ENCODE measurements around the gene PASK.

PASK gene

DNA sequence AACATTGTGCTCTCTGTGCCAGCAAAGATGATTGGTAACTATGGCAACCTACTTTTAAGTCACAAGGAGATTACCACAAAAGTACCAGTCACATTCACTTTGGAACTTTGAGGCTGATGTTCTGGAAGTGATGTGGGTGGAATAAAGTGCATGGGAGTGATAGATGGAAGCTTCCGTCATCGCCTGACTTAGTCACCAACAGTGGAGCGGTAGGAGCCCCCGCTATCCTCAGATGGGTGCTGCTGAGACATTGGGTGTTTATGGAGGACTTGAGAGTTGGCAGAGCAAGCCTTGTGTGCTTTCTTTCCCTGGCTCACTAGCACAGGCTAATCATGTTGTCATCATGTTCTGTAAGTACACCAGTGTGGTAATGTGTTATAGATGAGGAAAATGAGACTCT, 5.6 kb upstream of the PASK start:
- Histone ChIP-seq H3K4me3 (ENCODE audit: low read depth, low read length) (no peak overlapping the region), H3K27ac (no peak overlapping the region), H3K36me3 (replicated peaks) (peaks cover 6% of the 10 kb centered on the region), H3K27me3 (replicated peaks) (no peaks in the 10 kb centered on the region)
- no peak for DNase-seq
- no peak for TF ChIP-seq CTCF (IDR thresholded peaks at IDR 0.05; ENCODE audit: low read depth, low read length, missing control alignments)
- in situ Hi-C loops (cut with HindIII; ENCODE audit: low pct_ligation_motif_present, low sequenced_read_pairs): no loop called here

DNA sequence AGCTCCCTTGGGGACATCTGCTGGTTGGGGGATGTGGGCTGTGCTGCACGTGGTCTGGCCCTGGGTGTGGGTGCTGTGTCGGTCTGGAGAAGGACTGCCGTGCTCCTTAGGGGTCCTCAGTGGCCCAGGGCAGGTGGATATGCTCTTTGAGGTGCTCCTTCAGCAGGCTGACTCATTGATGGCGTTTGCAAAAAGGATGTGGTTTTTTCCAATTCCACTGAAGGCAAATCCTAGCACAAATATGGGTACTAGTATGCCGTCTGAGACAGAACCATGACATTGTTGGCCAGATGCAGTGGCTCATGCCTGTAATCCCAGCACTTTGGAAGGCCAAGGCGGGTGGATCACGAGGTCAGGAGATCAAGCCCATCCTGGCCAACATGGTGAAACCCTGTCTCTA, 4.3 kb upstream of the PASK start:
- in situ Hi-C loops (cut with HindIII; ENCODE audit: low pct_ligation_motif_present, low sequenced_read_pairs): no loop called here
- no peak for DNase-seq
- Histone ChIP-seq H3K27me3 (replicated peaks) (no peaks in the 10 kb centered on the region), H3K4me3 (ENCODE audit: low read depth, low read length) (no peak overlapping the region), H3K27ac (no peak overlapping the region), H3K36me3 (replicated peaks) (peaks cover 4% of the 10 kb centered on the region)
- no peak for TF ChIP-seq CTCF (IDR thresholded peaks at IDR 0.05; ENCODE audit: low read depth, low read length, missing control alignments)

GRCh38 chr2:241151934-241152660, 2.8 kb upstream of the PASK start:
- no peak for DNase-seq
- H3K4me3 ChIP-seq (ENCODE audit: low read depth, low read length): no peak overlapping the region

GRCh38 chr2:241150660-241151530, 1.6 kb upstream of the PASK start:
- in situ Hi-C loops (cut with HindIII; ENCODE audit: low pct_ligation_motif_present, low sequenced_read_pairs): no loop called here
- no peak for TF ChIP-seq CTCF (IDR thresholded peaks at IDR 0.05; ENCODE audit: low read depth, low read length, missing control alignments)
- H3K36me3 ChIP-seq (replicated peaks): no peaks in the 10 kb centered on the region
- peak overlapping the region; percentile 52 for H3K27ac ChIP-seq
- H3K27me3 ChIP-seq (replicated peaks): no peaks in the 10 kb centered on the region
- no peak for DNase-seq
- peak overlapping the region; percentile 83 for H3K4me3 ChIP-seq (ENCODE audit: low read depth, low read length)

More at GRCh38 chr2:241151934-241152660, 2.8 kb upstream of the PASK start:
- no peaks in the 10 kb centered on the region for H3K36me3 ChIP-seq (replicated peaks)
- no peaks in the 10 kb centered on the region for H3K27me3 ChIP-seq (replicated peaks)
- no peak overlapping the region for H3K27ac ChIP-seq
- in situ Hi-C loops (cut with HindIII; ENCODE audit: low pct_ligation_motif_present, low sequenced_read_pairs): no loop called here
- no peak for TF ChIP-seq CTCF (IDR thresholded peaks at IDR 0.05; ENCODE audit: low read depth, low read length, missing control alignments)

GRCh38 chr2:241149925-241150659, 820 bp upstream of the PASK start, which contains the start of gene PPP1R7:
PPP1R7 (plus strand) TSS chr2:241150467; CDS start chr2:241150496, 29 bp downstream.
- H3K27me3 ChIP-seq (replicated peaks): no peaks in the 10 kb centered on the region
- H3K27ac ChIP-seq: peak within 1 kb of the TSS; percentile 52
- no peak for TF ChIP-seq CTCF (IDR thresholded peaks at IDR 0.05; ENCODE audit: low read depth, low read length, missing control alignments)
- H3K36me3 ChIP-seq (replicated peaks): no peaks in the 10 kb centered on the region
- H3K4me3 ChIP-seq (ENCODE audit: low read depth, low read length): peak within 1 kb of the TSS; percentile 83
- DNase-seq: peak; percentile 89
- in situ Hi-C loops (cut with HindIII; ENCODE audit: low pct_ligation_motif_present, low sequenced_read_pairs): no loop called here
